SJCRH30 (cell line): ENCODE data around the gene NISCH. TPM values are rescaled to one million over a fixed set of nuclear protein-coding genes. Genes with fewer than 3 reads are reported as not detected.

Experiments used
- DNase-seq, 2 experiments: peaks; one replicate each; pipeline ENCODE4 v3.0.0-alpha.2; 2015 to 2020
- H3K27ac ChIP-seq: fragments of 250-450 bp; sonication (Bioruptor Pico); 2 replicates; pipeline ENCODE4 v1.5.1; 2020; ENCODE audit warnings: mild to moderate bottlenecking, moderate library complexity
- H3K27me3 ChIP-seq: fragments of 250-450 bp; sonication (Bioruptor Pico); 2 replicates; pipeline ENCODE4 v1.5.1; 2020; ENCODE audit warnings: mild to moderate bottlenecking, moderate library complexity
- H3K36me3 ChIP-seq: fragments of 250-450 bp; sonication (Bioruptor Pico); 2 replicates; pipeline ENCODE4 v1.5.1; 2020; ENCODE audit warnings: mild to moderate bottlenecking, moderate library complexity
- H3K4me1 ChIP-seq: fragments of 250-450 bp; sonication (Bioruptor Pico); 2 replicates; pipeline ENCODE4 v1.5.1; 2020; ENCODE audit warnings: mild to moderate bottlenecking, moderate library complexity
- H3K4me3 ChIP-seq: fragments of 250-450 bp; sonication (Bioruptor Pico); 2 replicates; pipeline ENCODE4 v1.5.1; 2020; ENCODE audit warnings: mild to moderate bottlenecking, moderate library complexity
- H3K9me3 ChIP-seq: fragments of 250-450 bp; sonication (Bioruptor Pico); replicated peaks from 2 replicates; pipeline ENCODE4 v1.5.1; 2020; ENCODE audit warnings: mild to moderate bottlenecking, moderate library complexity
- total RNA-seq: library from RNA; depleted of rRNA; stranded (reverse); fragments of >200 nt; shearing (Covaris generic); gene quantifications from 2 replicates; pipeline ENCODE4 v1.2.3, GENCODE V29; 2014

NISCH gene
- total RNA-seq, 1 experiment from 2014 or later: 43.5 TPM

GRCh38 chr3:52431459-52432223 is 23.8 kb upstream of the NISCH start:
- H3K27me3 ChIP-seq: no peaks in the 10 kb centered on the region; the same call in 1 of the 2 replicates
- no peak for DNase-seq

GRCh38 chr3:52432225-52432624 is 23.2 kb upstream of the NISCH start:
- Histone ChIP-seq H3K4me3 (no peak overlapping the region), H3K9me3 (no peaks in the 10 kb centered on the region), H3K27me3 (no peaks in the 10 kb centered on the region; the same call in 1 of the 2 replicates), H3K27ac (no peak overlapping the region), H3K4me1 (peaks cover 19% of the 10 kb centered on the region), H3K36me3 (no peaks in the 10 kb centered on the region)
- DNase-seq: no peak

More at GRCh38 chr3:52431459-52432223, 23.8 kb upstream of the NISCH start:
- Histone ChIP-seq H3K4me1 (peaks cover 13% of the 10 kb centered on the region), H3K27ac (no peak overlapping the region), H3K36me3 (no peaks in the 10 kb centered on the region), H3K4me3 (no peak overlapping the region), H3K9me3 (no peaks in the 10 kb centered on the region)

- H3K27me3 ChIP-seq: no peaks in the 10 kb centered on the region; the same call in 1 of the 2 replicates
- no peaks in the 10 kb centered on the region for H3K9me3 ChIP-seq
- H3K36me3 ChIP-seq: no peaks in the 10 kb centered on the region
- no peak for DNase-seq
- H3K4me3 ChIP-seq: no peak overlapping the region
- H3K4me1 ChIP-seq: peaks cover 22% of the 10 kb centered on the region
- no peak overlapping the region for H3K27ac ChIP-seq
Measured at GRCh38 chr3:52432691-52433141, 22.7 kb upstream of the NISCH start.

GRCh38 chr3:52433328-52433995 is 21.9 kb upstream of the NISCH start:
- no peak for DNase-seq
- H3K36me3 ChIP-seq: no peaks in the 10 kb centered on the region
- H3K4me3 ChIP-seq: no peak overlapping the region
- no peak overlapping the region for H3K27ac ChIP-seq
- peaks cover 22% of the 10 kb centered on the region for H3K4me1 ChIP-seq
- H3K9me3 ChIP-seq: no peaks in the 10 kb centered on the region
- no peaks in the 10 kb centered on the region; the same call in 1 of the 2 replicates for H3K27me3 ChIP-seq

DNA sequence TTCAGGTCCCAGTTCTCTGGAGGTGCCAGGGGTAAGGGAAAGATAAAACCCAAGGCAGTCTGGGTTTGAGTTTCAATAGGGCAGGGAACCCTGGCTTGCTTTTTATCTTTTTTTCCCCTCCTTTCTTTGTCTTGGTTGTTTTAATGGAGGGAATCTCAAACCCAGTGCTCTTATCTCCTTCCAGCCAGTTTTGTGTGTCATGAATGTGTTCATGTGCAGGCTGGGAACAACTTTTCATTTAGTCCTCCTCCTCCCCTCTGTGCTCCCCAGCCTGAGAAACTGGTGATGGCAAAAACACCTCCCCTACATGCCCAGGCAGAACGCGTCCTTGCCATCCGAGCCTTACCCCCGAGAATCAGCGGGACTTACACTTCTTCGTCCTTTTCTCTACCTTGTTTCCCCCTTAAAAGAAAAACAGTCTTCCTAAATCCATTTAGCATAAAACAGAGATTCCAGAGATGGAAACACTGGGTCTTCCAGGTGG is 21.4 kb upstream of the NISCH start:
- H3K36me3 ChIP-seq: no peaks in the 10 kb centered on the region
- no peaks in the 10 kb centered on the region; the same call in 1 of the 2 replicates for H3K27me3 ChIP-seq
- DNase-seq: no peak
- H3K4me3 ChIP-seq: no peak overlapping the region
- H3K4me1 ChIP-seq: peaks cover 22% of the 10 kb centered on the region
- H3K9me3 ChIP-seq: no peaks in the 10 kb centered on the region
- no peak overlapping the region for H3K27ac ChIP-seq

DNA sequence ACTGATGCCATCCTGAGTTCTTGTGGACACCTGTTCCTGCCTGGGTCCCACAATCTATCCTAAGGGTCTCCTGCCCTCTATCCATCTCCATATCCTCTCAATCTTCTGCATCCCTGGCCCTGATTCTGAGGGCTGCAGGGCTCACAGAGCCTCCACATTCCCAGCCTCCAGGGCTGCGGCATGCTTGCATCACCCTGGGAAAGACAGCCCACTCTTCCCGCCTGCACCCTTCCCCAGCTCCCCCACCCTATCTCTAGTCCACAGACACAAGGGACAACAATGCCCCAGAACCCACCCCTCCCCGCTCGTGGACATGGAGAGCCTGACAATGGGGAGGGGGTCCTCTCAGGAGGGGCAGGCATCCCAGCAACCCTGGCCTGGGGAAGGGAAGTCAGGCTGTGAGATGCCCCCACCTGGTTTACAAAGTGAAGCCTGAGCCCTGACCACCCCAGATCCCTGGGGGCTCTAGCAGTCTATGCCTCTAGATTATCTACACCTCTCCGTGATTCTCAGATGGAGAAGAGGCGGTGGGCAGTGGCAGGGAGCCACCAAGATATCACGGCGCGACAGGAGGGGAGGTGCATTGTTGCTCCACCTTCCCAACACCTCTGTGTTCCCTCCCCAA is 20.8 kb upstream of the NISCH start:
- Histone ChIP-seq H3K27ac (no peak overlapping the region), H3K9me3 (no peaks in the 10 kb centered on the region), H3K4me1 (peaks cover 22% of the 10 kb centered on the region), H3K27me3 (no peaks in the 10 kb centered on the region; the same call in 1 of the 2 replicates), H3K36me3 (no peaks in the 10 kb centered on the region), H3K4me3 (no peak overlapping the region)
- DNase-seq: no peak

DNA sequence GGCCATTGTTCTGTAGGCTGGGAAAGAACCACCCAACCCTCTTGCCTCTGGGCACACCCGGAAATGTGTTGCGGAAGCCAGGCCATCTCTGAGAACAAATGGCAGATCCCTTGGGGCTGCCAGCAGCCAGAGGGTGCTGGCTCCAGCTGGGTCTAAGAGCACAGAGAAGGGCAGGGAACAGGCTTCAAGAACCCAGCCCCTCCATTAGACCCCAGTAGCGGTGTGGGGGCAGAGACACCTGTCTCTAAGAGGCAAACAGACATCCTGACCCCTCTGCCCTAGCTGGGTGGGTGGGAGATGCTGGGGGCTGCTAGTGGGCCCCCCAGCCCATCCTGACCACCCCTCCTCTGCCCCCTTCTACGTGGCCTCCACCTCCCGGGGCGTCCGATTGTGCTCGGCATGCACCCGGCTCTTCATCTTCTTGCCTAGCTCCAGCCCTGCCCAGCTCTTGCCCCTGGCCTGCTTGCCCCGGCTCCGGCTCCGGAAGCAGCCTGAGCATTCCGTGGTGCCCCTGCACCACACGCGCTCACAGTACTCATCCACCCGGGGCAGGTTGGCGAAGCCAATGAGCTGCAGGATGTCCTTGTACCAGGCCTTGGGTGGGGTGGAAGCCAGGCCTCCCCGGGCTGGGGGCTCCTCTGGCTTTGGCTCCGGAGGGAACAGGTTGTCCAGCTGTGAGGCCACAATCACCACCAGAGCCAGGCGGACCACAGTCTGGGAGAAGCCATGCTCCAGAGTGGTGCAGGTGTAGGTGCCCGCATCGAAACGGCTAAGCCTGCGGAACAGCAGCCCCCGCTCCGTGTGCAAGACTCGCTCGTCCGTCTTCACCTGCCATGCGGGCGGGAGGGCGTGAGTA is 19.9 kb upstream of the NISCH start:
- Histone ChIP-seq H3K27ac (no peak overlapping the region), H3K9me3 (no peaks in the 10 kb centered on the region), H3K4me3 (no peak overlapping the region), H3K4me1 (peaks cover 17% of the 10 kb centered on the region), H3K27me3 (no peaks in the 10 kb centered on the region; the same call in 1 of the 2 replicates), H3K36me3 (no peaks in the 10 kb centered on the region)
- DNase-seq: no peak

DNA sequence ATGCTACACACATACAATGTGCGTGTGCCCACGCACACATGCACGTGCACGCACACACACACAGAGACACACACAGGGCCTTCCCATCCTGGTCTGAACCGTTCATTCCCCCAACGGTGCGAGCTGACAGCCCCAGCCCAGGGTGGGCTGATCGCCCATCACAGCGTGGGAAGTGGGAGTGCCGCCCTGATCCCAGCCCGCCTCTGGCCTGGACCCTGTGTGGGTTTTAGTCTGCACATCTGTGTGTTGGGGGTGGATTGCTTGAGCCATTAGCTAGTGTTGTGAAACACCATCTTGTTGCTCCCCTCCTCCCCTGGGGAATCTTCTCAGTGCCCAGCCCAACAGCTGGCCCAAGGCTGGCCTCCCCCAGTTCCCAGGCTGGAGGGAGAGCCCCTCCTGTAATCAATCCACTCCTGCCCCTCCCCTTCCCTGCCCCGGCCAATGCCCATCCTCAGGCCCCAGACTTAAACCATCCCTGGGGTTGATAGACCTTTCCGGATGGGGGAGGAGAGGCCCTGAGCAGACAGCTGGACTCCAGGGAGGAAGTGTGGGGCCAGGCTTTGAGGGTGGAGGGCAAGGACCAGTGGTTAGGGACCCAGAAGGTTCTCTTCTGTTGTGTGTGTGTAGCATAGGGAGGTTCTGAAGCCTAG is 18.8 kb upstream of the NISCH start:
- no peaks in the 10 kb centered on the region; the same call in 1 of the 2 replicates for H3K27me3 ChIP-seq
- no peaks in the 10 kb centered on the region for H3K9me3 ChIP-seq
- no peaks in the 10 kb centered on the region for H3K36me3 ChIP-seq
- DNase-seq: peak; percentile 88 to 90
- H3K4me3 ChIP-seq: no peak overlapping the region
- 0 out of 2 replicates have a peak overlapping the region, but pooled peaks have one; percentile 16 for H3K27ac ChIP-seq
- H3K4me1 ChIP-seq: peaks cover 17% of the 10 kb centered on the region

DNA sequence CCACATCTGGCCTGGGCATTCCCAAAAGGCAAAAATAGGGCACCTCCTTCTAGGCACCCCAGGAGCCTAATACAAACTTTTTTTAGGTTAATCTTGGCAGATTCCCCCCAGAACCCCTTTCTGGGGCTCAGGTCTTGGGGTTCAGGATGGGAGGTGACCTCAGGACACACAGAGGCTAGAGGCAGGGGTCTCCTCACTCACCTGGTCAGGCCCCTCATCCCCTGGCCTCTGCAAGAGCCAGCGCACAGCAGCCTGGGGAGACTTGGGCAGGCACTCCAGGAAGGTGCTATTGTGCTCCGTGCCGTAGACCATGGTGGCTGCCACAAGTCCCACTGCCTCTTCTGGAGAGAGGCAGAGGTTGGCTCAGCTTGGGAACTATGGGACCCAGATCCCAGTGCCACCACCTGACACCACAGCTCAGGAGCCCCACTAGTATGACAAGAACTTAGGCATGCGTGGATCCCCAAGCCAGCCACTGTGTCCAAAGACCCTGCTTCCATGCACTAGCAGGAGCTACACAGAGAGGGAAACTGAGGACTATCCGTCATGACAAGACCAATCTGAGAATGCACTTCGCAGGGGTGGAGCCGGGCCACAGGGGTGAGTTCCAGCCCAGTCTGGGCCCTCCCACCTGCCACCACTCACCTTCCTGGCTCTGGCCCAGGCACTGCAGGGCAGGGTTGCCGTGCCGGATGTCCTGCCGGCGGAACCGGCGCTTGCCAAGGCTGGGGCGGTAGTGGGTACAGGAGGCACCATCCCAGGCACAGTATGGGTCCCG is 17.9 kb upstream of the NISCH start:
- Histone ChIP-seq H3K4me1 (peaks cover 16% of the 10 kb centered on the region), H3K36me3 (no peaks in the 10 kb centered on the region), H3K4me3 (no peak overlapping the region), H3K27ac (0 out of 2 replicates have a peak overlapping the region, but pooled peaks have one; percentile 16), H3K9me3 (no peaks in the 10 kb centered on the region), H3K27me3 (no peaks in the 10 kb centered on the region)
- DNase-seq: no peak

- H3K4me3 ChIP-seq: no peak overlapping the region
- H3K36me3 ChIP-seq: no peaks in the 10 kb centered on the region
- no peak overlapping the region for H3K27ac ChIP-seq
- peaks cover 15% of the 10 kb centered on the region for H3K4me1 ChIP-seq
- no peak for DNase-seq
- no peaks in the 10 kb centered on the region for H3K9me3 ChIP-seq
- no peaks in the 10 kb centered on the region for H3K27me3 ChIP-seq
Measured at GRCh38 chr3:52438104-52438376, 17.4 kb upstream of the NISCH start.

GRCh38 chr3:52438579-52439425 is 16.6 kb upstream of the NISCH start:
- no peaks in the 10 kb centered on the region for H3K27me3 ChIP-seq
- peaks cover 15% of the 10 kb centered on the region for H3K4me1 ChIP-seq
- no peak overlapping the region for H3K4me3 ChIP-seq
- H3K9me3 ChIP-seq: no peaks in the 10 kb centered on the region
- no peak for DNase-seq
- no peaks in the 10 kb centered on the region for H3K36me3 ChIP-seq
- H3K27ac ChIP-seq: no peak overlapping the region

- H3K27ac ChIP-seq: no peak overlapping the region
- H3K9me3 ChIP-seq: no peaks in the 10 kb centered on the region
- H3K4me1 ChIP-seq: peaks cover 15% of the 10 kb centered on the region
- DNase-seq: no peak
- no peak overlapping the region for H3K4me3 ChIP-seq
- H3K36me3 ChIP-seq: no peaks in the 10 kb centered on the region
- H3K27me3 ChIP-seq: no peaks in the 10 kb centered on the region
Measured at GRCh38 chr3:52439426-52440248, 15.8 kb upstream of the NISCH start.
